Lung (tissue), 12 donors: ENCODE results near the gene SDR42E1. TPM values are rescaled to one million over a fixed set of nuclear protein-coding genes. Genes with fewer than 3 reads are reported as not detected.

Experiments
- ATAC-seq: fragments of 200-7000 bp; cut with Tn5 transposase; one replicate; pipeline ENCODE4 v1.9.1; 2020; ENCODE audit warnings: moderate number of reproducible peaks; ENCODE audit not compliant: insufficient read depth, low FRiP score
- DNase-seq, 3 donors: peaks; one replicate each; pipeline ENCODE4 v3.0.0-alpha.2; 2013 to 2017
- H3K27ac ChIP-seq, 2 donors: one replicate each; pipeline ENCODE4 v1.5.1; 2013; ENCODE audit warnings: mild to moderate bottlenecking in 2 of 2, moderate library complexity in 2 of 2, control low read depth in 1 of 2, inconsistent platforms in 1 of 2, low read depth in 1 of 2, low read length in 1 of 2
- H3K27me3 ChIP-seq, 3 donors: one replicate each; pipeline ENCODE4 v1.5.1; 2013; ENCODE audit warnings: low read length in 2 of 3; ENCODE audit not compliant: control insufficient read depth in 3 of 3, insufficient read depth in 3 of 3
- H3K36me3 ChIP-seq, 4 donors: one replicate each; pipeline ENCODE4 v1.5.1; 2013; ENCODE audit warnings: low read length in 4 of 4, mild to moderate bottlenecking in 1 of 4, moderate library complexity in 1 of 4; ENCODE audit not compliant: control insufficient read depth in 4 of 4, insufficient read depth in 4 of 4
- H3K4me1 ChIP-seq, 5 donors: one replicate each; pipeline ENCODE4 v1.5.1; 2013; ENCODE audit warnings: low read length in 5 of 5, mild to moderate bottlenecking in 2 of 5, moderate library complexity in 1 of 5; ENCODE audit not compliant: control insufficient read depth in 5 of 5, insufficient read depth in 5 of 5
- H3K4me3 ChIP-seq: one replicate; pipeline ENCODE4 v1.5.1; 2013; ENCODE audit warnings: mild to moderate bottlenecking, control low read depth, moderate library complexity
- H3K9ac ChIP-seq, 2 donors: one replicate each; pipeline ENCODE4 v1.5.1; 2013; ENCODE audit warnings: low read length in 2 of 2, control low read depth in 1 of 2; ENCODE audit not compliant: insufficient read depth in 1 of 2
- H3K9me3 ChIP-seq, 4 donors: one replicate each; pipeline ENCODE4 v1.5.1; 2013; ENCODE audit warnings: low read length in 3 of 4, mild to moderate bottlenecking in 1 of 4, moderate library complexity in 1 of 4; ENCODE audit not compliant: control insufficient read depth in 4 of 4, insufficient read depth in 3 of 4
- CTCF ChIP-seq: IDR thresholded peaks from 2 replicates; pipeline ENCODE4 v1.5.1; 2012; ENCODE audit warnings: mild to moderate bottlenecking; ENCODE audit errors: control extremely low read depth, extremely low read depth
- WGBS, 2 donors: extraction: QIAGEN DNeasy Blood & Tissue Kit; methylation state at CpG; one replicate each; pipeline ENCODE4 v1.1.7; 2013; 5-methylcytosine and 5-hydroxymethylcytosine counted together
- polyA plus RNA-seq, 2 donors: library from polyadenylated mRNA; stranded (reverse); fragments of 200-250 nt; gene quantifications; one replicate each; pipeline ENCODE4 v1.2.1, GENCODE V29; 2013
- total RNA-seq, 2 donors: library from RNA; depleted of rRNA in 1 of 2; stranded (reverse); fragments of >200 nt in 1 of 2; gene quantifications; one replicate each; pipeline ENCODE4 v1.2.1, GENCODE V29; 2014 to 2021
- donor health status: control.
- donor health status: control.
- donor health status: Bipolar disorder and iron deficiency.
- donor health status: healthy.
- donor health status: DM: yes; HTN: yes; CAD: no.

Gene SDR42E1
- total and polyA plus RNA-seq, 4 donors: 1.2 to 9.5 (median 4.0) TPM

GRCh38 chr16:82033683-82034300 lies 22.5 kb upstream of the SDR42E1 start:
- TF ChIP-seq CTCF: no peak
- DNase-seq (no peak), ATAC-seq (no peak)
- no peaks in the 10 kb centered on the region for H3K36me3 ChIP-seq
- no peak overlapping the region for H3K27ac ChIP-seq
- H3K4me3 ChIP-seq: no peak overlapping the region
- WGBS, 2 donors: 64 to 71% methylated on average over 8 of the region's 8 CpGs
- H3K9ac ChIP-seq: no peak overlapping the region
- H3K4me1 ChIP-seq: peaks cover 0 to 6% (median 0%) of the 10 kb centered on the region in 5 donors
- H3K27me3 ChIP-seq: peaks cover 0 to 5% (median 0%) of the 10 kb centered on the region in 3 donors
- no peaks in the 10 kb centered on the region for H3K9me3 ChIP-seq

GRCh38 chr16:82033006-82033405 lies 21.7 kb upstream of the SDR42E1 start:
- H3K4me3 ChIP-seq: no peak overlapping the region
- 74 to 87% methylated on average over 6 of the region's 6 CpGs for WGBS, 2 donors
- H3K9me3 ChIP-seq: no peaks in the 10 kb centered on the region
- H3K36me3 ChIP-seq: no peaks in the 10 kb centered on the region
- H3K4me1 ChIP-seq: peaks cover 0 to 6% (median 0%) of the 10 kb centered on the region in 5 donors
- DNase-seq (no peak), ATAC-seq (no peak)
- no peak for TF ChIP-seq CTCF
- no peak overlapping the region for H3K27ac ChIP-seq
- H3K27me3 ChIP-seq: peaks cover 0 to 5% (median 0%) of the 10 kb centered on the region in 3 donors
- no peak overlapping the region for H3K9ac ChIP-seq

GRCh38 chr16:82031116-82032084 lies 20.1 kb upstream of the SDR42E1 start:
- ATAC-seq (no peak), DNase-seq (peak; percentile 20 to 82 (median 69))
- TF ChIP-seq CTCF: peak; percentile 28

More at GRCh38 chr16:82031116-82032084, 20.1 kb upstream of the SDR42E1 start:
- Histone ChIP-seq H3K9me3 (no peaks in the 10 kb centered on the region), H3K27me3 (peaks cover 0 to 5% (median 0%) of the 10 kb centered on the region in 3 donors), H3K4me1 (peaks cover 0 to 6% (median 0%) of the 10 kb centered on the region in 5 donors), H3K36me3 (no peaks in the 10 kb centered on the region), H3K4me3 (no peak overlapping the region), H3K9ac (no peak overlapping the region), H3K27ac (no peak overlapping the region)
- WGBS, 2 donors: 61 to 69% methylated on average over 13 of the region's 13 CpGs
